Fibroblast of pulmonary artery (primary cell): ENCODE data around the gene AICDA.
"Not testable (repeated sequence)": the region's sequence is repeated elsewhere in the genome, so short reads cannot be mapped to it uniquely, and the experiment has no call there.

ENCODE experiments used
- DNase-seq: peaks from one replicate; pipeline ENCODE4 v3.0.0-alpha.2; 2010; ENCODE audit warnings: low read depth
- H3K4me3 ChIP-seq: replicated peaks from 2 replicates; pipeline ENCODE4 v1.5.1; 2011; ENCODE audit warnings: low read depth, mild to moderate bottlenecking, control low read depth, low read length, moderate library complexity
- TF ChIP-seq, protein P1 (sequence below): IDR thresholded peaks from 2 replicates; pipeline ENCODE4 v1.5.1; 2011; ENCODE audit warnings: mild to moderate bottlenecking, control low read depth, low read length, inconsistent platforms; ENCODE audit errors: missing control alignments

AICDA gene

DNA sequence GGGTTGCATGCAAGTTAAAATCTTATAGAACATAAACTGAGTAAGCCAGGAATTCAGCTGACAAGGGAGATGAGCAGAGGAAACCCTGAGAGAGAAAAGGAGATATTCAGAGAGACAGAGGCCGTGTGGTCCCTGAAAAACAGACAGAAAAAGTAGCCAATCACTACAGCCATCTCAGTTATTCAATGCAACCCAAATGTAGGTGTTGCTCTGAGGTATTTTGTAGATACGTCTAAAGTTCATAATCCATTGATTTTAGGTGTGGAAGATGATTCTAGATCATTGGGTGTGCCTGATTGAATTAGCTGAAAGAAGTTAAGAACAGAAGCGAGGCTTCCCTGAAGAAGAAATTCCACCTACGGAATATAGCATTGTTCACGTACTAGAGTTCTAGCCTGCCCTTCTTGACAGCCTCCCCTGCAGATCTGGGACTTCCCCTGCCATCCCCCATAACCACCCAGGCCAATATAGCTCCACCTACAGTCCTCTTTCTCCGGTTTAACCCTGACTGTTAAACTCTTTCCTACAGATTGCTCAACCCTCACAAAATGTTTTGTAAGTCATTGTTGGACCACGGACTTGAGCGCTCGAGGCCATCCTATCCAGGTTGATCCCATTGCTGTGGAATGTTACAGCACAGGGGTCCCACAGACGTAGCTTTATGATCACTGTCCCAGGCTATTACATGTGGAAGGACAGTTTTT, 21.7 kb downstream of the AICDA start:
- peak; percentile 4 for DNase-seq
- TF ChIP-seq, protein P1, sequence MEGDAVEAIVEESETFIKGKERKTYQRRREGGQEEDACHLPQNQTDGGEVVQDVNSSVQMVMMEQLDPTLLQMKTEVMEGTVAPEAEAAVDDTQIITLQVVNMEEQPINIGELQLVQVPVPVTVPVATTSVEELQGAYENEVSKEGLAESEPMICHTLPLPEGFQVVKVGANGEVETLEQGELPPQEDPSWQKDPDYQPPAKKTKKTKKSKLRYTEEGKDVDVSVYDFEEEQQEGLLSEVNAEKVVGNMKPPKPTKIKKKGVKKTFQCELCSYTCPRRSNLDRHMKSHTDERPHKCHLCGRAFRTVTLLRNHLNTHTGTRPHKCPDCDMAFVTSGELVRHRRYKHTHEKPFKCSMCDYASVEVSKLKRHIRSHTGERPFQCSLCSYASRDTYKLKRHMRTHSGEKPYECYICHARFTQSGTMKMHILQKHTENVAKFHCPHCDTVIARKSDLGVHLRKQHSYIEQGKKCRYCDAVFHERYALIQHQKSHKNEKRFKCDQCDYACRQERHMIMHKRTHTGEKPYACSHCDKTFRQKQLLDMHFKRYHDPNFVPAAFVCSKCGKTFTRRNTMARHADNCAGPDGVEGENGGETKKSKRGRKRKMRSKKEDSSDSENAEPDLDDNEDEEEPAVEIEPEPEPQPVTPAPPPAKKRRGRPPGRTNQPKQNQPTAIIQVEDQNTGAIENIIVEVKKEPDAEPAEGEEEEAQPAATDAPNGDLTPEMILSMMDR, result no peak
- no peak overlapping the region for H3K4me3 ChIP-seq

DNA sequence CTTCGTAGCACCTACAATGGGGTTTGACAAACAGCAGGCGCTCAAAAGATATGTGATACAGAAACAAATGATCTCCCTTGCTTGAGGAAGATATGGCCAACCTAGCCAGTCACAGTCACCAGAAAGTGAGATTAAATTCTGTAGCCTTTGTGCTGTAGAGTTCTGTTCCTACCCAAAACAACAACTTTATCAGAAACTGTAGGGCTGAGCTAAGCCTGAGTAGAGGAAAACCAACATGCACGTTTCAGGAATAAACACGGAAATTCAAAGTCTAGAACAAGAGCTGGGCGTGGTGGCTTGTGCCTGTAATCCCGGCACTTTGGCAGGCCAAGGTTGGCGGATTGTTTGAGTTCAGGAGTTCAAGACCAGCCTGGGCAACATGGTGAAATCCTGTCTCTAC, 23.0 kb downstream of the AICDA start:
- DNase-seq, result no peak
- no peak overlapping the region for H3K4me3 ChIP-seq
- TF ChIP-seq, protein P1, result no peak

DNA sequence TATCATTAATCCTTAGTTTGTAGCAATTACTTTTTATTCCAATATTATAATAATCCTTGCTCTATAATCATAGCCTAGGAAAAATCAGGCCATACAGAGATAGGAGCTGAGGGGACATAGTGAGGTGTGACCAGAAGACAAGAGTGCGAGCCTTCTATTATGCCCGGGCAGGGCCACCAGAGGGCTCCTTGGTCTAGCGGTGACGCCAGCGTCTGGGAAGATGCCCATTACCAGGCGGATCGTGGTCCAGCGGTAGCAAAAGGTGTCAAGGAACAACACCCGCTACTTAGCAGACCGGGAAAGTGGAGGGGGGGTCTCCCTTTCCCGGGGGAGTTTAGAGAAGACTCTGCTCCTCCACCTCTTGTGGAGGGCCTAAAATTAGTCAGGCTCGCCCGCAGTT, 28.2 kb downstream of the AICDA start:
- DNase-seq, H3K4me3 ChIP-seq: not testable (repeated sequence)

DNA sequence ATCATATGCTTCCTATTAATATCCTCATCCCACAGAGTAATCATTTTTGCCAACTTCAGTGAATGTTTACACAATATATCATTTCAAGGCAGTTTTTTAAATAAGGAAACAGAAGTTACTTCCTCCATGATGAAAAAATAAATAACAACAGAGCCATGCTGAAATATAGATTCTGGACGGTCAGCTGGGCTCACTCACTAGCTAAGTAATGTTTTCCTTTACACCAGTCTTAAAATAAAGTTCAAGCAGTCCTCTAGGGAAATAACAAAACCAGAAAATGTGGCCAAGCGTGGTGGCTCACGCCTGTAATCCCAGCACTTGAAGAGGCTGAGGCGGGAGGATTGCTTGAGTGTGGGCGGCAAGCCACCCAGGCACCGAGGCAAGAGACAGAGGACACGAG, 28.7 kb downstream of the AICDA start:
- TF ChIP-seq, protein P1, result no peak
- DNase-seq, result no peak

DNA sequence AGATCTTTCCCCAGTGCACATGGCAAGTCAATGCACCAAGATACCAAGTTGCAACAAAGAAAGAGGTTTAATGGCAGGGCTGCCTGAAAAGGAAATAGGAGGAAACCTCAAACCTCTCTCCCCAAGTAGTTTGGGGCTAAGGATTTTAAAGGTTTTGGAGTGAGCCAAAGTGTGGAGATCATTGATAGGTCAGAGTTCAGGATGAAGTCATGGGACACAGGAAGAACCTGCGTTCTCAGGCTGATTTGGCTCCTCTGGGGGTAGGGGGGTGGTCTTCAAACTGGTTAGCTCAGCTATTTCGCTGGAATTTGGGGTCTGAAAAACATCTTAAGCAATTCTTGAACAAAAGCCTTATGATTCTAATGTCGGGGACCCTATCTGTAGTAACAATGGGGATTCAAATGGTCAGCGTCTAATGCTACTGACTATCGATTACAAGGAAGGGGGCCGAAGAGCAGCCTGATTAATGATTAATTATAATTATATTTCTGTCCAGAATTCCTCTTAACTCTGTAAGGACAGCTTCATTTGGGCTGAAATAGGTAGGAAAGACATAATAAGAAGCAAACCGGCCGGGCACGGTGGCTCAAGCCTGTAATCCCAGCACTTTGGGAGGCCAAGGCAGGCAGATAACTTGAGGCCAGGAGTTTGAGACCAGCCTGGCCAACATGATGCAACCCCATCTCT, 31.4 kb downstream of the AICDA start:
- no peak for DNase-seq

More for the DNA sequence above, 28.7 kb downstream of the AICDA start:
- H3K4me3 ChIP-seq, result no peak overlapping the region

DNA sequence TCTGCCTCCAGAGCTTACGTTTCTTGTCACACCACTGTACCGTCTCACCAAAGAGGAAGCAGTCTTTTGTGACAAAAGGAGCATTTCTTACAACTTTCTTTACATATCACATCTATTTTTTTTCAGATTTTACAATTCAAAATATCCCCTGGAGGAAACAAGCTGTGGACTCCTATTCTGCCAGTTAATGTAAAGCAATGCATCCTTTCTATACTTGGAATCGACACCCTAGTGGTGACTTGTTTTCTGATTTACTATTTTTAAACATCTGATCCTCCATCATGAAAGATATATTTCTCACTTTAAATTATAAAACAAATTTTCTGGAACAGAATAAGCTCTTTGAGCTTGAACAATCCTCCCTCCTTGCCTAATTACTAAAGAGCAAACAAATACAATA, 34.8 kb downstream of the AICDA start:
- no peak overlapping the region for H3K4me3 ChIP-seq
- DNase-seq, result no peak
- TF ChIP-seq, protein P1, result no peak

More for the DNA sequence above, 31.4 kb downstream of the AICDA start:
- H3K4me3 ChIP-seq, result no peak overlapping the region
- TF ChIP-seq, protein P1, result no peak

DNA sequence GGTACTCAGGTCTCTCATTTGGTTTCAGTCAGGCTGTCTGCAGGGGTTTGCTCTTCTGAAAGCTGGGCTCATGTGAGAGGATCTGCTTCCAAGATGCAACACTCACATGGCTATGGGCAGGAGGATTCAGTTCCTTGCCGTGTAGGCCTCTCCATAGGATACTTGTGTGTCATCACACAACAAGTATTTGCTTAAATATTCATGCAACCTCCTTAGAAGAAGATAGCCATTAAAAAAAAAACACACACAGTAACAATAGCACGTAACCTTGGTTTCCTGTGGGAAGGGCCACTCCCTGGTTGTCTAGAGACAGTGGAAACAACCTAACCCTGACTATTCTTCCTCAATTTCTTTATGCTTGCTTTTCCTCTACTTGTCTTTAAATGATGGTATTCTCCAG, 40.2 kb downstream of the AICDA start:
- TF ChIP-seq, protein P1, result no peak
- no peak overlapping the region for H3K4me3 ChIP-seq
- no peak for DNase-seq
